ENCODE results near the gene FBXO42. TPM values are rescaled to one million over a fixed set of nuclear protein-coding genes. Genes with fewer than 3 reads are reported as not detected.

FBXO42 gene
- total and polyA plus RNA-seq, 2 of the 8 experiments (the other 6 are each of a cell fraction or from before 2014, with no cell fraction given): 15.1 to 17.0 TPM

DNA sequence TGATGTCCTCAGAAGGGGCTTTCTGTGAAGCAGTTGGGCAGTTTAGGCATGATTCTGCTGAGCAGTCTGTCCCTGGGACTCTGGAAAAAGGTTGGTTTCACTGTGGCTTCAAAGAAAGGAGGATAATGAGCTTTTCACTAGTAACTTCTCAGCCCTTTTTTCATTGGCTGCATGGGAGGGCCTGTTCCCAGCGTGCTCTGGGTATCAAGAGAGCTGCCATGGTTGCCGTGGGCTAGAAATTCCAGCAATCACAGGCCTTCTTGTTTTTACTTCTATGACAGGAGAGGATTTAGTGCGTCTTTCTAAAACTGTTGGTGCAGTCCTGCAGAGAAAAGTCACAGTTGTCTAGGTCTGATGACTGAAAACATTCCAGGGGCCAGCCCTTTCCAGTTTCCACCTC is 22.0 kb upstream of the FBXO42 start (continued):
- no peak for TF ChIP-seq CHD7 (IDR thresholded peaks at IDR 0.05; ENCODE audit: insufficient replicate concordance, low read length)
- TF ChIP-seq TAF1 (IDR thresholded peaks at IDR 0.05; ENCODE audit: low read depth, low read length): no peak
- no peak for TF ChIP-seq MAFK (IDR thresholded peaks at IDR 0.05; ENCODE audit: low read depth, low read length)
- TF ChIP-seq CEBPB (IDR thresholded peaks at IDR 0.05; ENCODE audit: low read depth, low read length): no peak
- no peak for TF ChIP-seq YY1 (IDR thresholded peaks at IDR 0.05; ENCODE audit: low read depth, low read length)
- TF ChIP-seq CTBP2 (IDR thresholded peaks at IDR 0.05; ENCODE audit: borderline replicate concordance, insufficient read depth, insufficient read length, low read length): no peak
